Stimulated activated CD8-positive, alpha-beta memory T cell treated with anti-CD3 and anti-CD28 coated beads, Interleukin-12 subunit alpha, Interleukin-12 subunit beta, amount 100 ng/mL, for 4 hours (primary cell): ENCODE results near the gene DDX25.

Experiments used
- DNase-seq: peaks from one replicate; pipeline ENCODE4 v3.0.0-alpha.2; 2020; ENCODE audit warnings: low read depth

The DDX25 gene

DNA sequence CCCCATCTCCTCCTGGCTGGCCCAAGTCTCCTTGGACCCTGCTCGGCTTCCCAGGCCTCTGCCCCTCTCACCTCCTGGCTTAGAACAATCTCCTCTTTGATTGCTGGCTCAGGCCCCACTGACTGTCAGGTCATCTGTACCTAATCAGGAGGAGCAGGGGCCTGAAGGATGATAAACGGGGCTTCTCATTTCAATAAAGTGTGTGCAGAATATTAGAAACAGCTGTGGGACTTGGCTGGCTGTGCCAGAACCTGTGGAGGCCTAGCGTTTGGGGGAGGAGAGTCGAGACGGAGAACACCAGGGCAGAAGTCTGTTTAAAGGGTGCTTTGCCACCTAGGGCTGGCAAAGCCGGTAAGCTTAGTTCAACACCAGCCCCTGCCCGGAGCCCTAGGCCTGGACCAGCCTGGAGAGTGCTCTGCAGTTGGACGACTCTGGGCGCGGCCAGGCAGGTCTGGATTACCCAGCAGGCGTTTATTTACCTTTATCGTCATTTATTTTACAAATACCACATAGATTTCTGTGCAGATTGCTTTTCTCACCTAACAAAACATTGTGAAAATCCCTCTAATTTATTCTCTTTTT is 31.4 kb downstream of the DDX25 start:
- DNase-seq, result no peak

DNA sequence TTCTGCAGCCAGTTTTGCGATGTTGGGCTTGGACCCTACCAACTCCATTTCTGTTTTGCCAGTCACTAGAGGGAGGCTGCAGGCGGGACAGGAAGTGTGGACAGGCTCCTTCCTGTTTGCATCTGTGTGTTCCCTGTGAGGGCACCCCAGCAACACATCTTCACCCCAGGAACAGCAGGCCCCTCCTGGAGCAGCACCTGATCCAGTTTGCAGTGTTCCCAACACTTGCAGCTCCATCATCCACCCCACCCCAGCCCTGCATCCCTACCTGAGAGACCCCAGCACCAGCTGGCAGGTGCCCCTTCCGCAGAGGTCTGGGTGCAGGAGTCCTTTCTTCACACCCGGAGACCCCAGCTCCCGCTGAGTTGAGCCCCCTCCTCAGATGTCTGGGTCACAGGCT is 34.1 kb downstream of the DDX25 start:
- DNase-seq, result no peak

DNA sequence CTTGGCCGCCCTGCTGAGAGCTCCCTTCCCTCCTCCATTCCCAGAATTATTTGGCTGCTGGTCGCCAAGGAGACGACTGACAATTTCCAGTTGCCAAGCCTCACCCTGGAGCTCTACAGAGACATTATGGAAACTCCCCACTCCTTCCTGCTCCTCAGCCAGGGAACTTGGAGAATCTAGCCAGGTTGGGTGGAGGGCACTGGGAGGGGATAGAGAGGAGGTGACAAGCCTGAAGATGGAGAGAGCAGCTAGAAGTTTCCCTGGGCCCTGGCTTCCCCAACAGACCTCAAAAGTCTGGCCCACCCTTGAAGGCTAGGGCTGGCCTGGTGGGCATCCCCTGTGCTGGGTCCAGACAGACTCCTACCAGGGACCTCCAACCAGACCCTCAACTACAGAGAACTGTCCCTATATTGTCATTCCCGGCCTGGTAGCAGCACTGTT is 34.8 kb downstream of the DDX25 start:
- no peak for DNase-seq

DNA sequence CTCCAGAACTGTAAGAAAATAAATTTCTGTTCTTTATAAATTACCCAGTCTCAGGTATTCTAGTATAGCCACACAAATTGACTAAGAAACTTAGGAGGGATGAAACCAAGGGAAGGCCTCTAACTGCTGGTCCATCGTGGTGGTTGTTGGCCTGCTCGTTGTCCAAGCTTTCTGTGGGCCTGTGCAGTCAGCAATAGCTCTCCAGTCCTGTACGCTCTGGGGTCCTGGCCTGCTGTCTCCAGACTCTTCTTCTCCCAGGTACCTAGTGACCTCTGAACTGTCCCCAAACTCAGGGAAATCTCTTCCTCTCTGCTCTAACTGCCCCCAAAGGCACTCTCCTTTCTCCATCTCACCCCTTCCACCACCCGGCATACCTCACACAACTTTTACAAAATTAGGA is 35.8 kb downstream of the DDX25 start:
- DNase-seq, result no peak

DNA sequence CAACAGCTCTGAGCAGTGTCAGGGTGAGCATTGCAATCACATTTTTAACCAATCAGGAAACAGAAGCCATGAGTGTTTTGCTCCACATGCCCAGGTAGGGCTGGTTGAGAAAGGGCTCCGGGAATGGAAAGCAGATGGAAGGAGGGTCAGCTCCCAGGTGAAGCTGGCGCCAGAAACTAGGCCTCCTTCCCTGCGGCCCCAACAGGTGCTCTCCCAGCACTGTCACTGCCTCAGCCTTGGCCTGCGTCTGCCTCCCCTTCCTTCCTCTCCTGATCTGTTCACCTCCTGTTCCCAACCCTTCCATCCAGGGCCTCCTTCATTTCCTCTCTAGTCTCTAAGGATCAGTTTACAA is 36.9 kb downstream of the DDX25 start:
- no peak for DNase-seq

DNA sequence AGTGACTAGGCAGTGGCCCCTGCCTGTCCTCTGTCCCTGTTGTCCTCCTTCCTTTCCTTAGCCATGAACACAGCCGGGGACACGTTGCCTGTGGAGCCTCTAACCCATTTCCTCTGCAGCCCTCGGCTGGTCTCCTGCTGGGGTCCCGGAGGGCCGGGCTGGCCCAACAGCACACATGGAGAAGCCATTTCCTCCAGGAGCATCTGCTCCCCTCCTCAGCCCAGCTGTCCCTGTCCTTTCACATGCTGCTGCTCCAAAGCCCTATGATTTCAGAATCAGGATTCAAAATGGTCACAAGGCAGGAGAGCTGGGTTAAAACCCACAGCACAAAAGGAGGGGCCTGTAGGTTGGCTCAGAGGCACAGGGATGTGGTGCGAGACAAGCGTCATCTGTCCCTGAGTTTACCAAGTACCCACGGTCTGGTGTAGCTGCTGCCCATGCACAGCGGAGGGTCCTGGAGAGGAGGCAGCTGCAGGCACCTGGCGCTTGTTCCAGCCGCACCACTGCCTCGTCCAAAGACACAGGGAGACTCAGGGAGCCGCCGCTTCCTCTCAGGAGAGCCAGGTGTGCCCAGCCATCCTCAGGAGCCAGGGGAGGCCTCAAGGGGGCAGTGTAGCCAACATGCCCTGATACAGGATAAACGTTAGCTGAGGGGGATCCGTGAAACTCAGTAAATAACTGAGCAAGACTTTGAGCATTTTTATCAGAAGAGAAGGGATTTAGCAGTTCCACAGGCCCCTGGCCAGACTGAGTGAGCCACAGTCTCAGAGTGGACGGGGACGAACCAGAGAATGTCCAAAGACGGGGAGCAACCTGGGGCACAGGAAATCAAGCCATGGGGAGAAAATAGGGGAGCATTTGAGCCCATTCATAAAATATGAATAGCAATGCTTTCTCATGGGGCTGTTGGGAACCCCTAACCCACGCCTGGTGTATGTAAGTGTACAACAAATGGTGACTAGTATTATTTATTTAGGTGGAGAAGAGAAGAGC is 37.6 kb downstream of the DDX25 start:
- DNase-seq, result no peak

DNA sequence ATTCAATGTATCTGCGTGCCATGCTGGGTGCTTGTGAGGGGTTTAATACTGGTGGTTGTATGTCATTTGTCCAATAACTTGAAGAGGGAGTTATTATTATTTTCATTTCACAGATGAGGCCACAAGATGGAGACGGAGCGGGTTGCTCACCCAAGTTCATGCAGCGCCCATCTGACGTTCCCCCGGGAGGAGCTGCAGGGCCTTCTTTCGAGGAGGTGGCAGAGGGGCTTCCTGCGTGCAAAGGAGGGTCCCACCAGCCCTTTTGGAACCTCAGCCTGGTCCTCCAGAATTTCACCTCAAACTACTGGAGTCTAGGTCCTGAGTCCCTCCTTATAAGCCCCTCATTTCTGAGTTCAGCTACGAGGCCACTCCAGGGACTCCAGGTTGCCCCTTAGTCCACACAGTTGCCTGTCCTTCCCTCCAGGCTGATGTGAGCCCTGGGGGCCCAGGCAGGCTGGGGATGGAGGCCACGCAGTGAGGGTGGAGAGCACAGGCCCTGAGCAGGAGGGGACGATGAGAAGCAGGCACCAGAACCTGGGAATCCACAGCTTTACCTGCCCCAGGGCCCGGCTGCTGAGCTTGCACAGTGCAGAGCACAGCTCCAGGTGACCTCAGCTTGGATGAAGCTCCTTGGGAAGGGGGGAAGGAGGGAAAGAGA is 38.6 kb downstream of the DDX25 start:
- no peak for DNase-seq

DNA sequence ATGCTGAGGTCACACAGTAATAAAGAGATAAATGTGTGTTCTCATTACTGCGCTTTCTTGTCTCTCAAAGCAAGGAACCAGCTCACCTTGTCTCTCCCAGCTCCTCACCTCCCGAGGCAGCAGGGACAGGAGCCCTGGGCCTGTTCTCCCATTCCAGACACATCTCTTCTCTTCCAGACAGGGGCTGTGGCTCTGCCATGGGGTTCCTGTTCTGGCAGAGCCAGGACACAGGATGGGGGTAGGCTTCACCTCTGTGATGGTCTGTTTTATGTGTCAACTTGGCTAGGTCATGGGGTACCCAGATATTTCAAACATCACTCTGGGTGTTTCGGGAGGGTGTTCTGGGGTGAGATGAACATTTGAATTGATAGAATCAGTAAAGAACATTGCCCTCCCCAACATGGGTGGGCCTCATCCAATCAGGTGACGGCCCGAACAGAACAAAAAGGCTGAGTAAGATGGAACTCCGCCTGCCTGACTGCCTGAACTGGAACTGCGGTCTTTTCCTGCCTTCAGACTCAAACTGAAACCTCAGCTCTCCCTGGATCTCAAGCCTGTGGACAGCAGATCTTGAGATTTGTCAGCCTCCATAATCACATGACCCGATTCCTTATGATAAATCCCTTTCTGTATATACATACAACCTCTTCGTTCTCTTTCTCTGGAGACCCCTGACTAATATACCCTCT is 39.5 kb downstream of the DDX25 start:
- no peak for DNase-seq

DNA sequence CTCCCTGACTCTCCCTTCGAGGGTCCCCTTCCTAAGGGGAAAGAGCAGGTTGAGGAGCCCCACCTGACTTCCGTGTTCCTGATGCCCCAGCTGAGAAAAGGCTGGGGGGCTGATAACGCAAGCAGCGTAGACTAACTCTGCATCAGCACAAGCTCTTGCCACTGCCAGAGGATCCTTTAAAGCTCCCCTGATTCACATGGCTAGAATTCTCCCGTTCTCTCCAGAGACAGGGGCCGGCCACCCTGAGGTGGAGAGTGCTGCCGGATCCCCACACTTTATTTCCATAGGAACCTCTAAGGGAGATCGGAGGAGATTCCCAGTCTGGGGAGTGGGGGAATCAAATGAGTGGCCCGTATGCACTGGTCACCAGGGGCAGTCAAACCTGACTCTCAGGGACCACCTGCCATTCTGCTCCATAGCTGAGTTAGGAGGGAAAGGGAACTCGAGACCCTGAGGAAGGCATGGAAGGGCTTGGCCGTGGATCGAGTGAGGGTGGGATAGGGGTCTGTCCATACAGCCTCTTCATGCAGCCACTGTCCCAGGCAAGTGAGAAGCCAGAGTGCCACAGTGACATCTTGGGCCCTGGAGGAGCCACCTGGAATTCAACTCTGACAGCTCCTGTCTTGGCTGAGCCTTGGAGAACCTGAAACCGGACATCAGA is 40.2 kb downstream of the DDX25 start:
- DNase-seq, result no peak

DNA sequence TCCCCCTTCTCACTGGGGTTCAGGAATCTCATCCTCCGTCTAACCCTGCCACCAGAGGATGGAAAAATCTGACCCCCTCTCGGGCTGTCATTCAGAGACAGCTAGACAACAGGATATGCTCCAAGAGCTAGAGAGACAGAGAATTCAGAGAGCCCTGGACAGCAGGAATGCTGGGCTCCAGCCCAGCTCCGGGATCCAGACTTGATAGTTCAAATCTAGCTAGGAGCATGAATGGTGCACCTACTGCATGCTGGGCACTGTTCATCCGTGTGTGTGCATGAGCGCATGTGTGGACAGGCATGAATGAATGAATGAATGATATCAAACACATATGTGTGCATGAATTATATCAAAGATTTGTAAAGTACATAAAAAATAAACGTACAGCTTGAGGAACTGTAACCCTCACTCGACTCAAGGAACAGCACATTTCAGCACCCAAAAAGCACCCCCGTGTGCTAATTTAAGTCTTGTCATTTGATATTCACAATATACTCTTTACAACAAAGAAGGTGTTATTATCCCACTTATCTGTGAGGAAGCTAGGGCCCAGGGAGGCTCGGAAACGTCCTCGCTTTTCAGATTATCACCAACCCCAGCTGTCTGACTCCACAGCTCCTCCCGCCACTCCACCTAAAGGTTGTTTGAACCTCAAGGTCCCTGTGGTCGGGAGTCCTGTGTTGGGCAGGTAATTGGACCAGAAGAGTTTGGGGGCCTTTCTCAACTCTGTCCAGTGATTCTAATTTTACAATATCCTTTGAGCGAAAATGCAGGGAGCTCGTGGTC is 40.9 kb downstream of the DDX25 start:
- no peak for DNase-seq

DNA sequence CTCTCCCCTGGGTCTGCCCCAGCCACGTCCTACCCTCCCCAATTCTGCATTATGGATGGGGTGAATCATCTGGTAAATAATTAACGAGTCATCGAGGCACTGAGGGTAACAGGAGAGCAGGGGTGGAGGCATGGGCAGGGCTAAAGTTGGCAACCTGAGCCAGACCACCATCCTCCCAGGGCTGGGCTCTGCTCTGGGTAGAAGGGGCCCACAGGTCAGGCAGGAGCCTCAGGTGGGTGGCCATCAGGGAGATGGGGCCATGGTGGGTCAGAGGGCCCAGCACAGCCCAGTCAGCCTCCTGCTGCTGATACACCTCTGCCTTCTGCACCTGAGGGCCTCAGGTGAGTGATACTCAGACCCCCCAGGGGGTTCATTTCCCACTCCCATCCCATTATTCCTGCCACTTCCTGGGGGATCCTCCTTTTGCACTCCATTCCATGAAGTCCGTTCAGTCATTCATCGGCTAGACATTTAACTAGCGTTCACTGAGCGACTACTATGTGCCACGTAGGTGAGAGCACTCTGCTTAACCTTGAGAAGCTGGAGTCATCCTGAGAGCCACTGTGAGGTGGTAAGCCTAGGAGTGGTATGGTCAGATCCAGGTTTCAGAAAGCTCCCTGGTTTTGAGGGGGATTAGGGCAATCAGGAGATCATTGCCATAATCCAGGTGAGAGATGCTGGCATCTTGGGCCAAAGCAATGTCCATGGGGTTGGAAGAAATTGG is 41.7 kb downstream of the DDX25 start, which contains the start of gene VSIG10L2:
Gene VSIG10L2 (plus strand): TSS at position 248 of the 724 bp plus-strand sequence. CDS start 12 bp downstream, at position 260.
- no peak for DNase-seq

DNA sequence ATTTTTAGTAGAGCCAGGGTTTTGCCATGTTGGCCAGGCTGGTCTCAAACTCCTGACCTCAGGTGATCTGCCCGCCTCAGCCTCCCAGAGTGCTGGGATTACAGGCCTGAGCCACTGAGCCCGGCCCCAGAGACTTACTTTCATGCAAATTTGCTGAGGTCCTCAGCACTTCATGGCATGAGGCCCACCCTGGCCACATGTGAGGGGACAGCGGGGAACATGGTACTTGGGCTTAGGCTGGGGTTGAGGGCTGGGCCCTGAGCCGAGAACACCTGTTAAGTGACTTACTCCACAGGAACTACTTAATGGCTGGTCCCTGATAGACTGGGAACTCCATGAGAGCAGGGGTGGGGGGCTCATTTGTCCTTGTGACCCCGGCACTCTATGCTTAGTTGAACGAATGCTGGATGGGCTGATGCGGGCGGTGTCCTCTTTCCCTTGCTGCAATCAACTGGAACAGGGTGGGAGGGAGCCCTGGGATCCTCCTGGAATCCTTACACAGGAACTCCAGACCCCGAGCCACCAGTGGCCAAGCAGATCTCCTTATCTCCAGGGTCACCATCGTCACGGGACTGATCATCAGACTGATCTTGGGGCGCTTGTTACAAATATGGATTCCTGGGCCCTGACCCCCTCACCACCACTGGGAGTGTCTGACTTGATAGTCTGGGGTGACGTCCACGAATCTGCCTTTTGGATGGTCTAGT is 42.6 kb downstream of the DDX25 start:
- no peak for DNase-seq

DNA sequence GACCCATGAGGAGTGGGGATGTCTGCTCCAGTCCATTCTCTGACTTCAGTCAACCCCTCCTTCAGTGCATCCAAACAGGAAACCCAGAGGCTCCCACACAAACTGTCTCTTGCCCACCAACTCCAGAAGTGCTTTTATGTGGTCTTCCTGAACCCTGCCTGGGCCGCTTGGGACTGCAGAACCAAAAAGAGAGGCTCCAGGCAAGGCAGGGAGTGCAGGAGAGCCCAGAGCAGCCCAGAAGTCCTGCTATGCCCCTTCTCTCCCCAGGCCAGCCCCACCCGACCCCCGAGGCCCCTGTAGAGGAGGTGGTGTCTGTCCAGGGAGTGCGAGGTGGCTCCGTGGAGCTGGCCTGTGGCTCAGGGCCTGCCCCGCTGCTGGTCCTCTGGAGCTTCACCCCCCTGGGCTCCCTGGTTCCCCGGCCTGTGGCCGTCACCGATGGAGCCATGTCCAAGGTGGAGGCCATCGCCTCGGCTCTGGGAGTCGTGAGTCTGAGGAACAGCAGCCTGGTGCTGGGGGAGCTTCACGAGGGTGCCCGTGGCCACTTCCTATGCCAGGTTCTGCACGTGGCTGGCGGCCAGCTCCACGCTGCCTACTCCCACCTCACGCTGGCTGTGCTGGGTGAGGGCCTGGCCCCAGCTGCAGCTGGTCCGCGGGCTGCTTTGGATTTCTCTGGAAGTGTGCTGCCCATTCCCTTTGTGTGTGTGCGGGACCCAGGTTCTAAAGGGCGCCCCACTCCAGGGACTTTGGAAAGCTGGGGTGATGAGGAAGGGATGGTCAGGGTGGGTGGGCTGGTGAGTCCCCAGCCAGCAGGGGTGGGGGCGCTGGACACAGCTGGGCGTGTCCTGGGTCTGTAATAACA is 43.3 kb downstream of the DDX25 start:
- DNase-seq, result no peak

DNA sequence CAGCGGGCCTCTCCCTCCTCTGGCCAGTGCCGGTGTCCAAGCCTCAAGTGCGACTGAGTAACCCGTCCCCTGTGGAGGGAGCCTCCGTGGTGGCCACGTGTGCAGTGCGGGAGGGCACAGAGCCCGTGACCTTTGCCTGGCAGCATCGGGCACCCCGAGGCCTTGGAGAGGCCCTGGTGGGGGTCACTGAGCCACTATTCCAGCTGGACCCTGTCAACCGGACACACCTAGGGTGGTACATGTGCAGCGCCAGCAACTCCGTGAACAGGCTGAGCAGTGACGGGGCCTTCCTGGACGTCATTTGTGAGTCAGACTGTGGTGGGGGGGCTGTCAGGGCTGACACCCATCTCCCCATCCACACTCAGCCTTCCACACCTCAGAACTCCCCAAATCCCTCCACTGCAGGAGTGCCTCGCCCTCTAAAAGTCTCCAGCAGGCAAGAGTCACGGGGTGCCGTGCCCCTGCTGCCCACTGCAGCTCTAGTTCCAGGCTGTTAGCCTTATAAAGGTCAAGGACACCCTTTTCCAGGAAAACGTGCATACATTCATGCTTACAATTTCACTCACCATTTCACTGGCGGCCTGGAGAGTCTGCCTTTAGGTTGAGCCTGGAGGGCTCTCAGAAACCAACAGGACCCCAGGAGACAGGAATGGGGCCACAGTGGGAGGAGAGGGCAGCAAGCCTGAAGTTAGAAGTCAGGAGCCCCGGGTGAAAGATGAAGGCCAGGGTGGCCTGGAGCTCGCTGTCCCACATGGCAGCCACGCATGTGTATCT is 44.2 kb downstream of the DDX25 start:
- DNase-seq, result no peak

DNA sequence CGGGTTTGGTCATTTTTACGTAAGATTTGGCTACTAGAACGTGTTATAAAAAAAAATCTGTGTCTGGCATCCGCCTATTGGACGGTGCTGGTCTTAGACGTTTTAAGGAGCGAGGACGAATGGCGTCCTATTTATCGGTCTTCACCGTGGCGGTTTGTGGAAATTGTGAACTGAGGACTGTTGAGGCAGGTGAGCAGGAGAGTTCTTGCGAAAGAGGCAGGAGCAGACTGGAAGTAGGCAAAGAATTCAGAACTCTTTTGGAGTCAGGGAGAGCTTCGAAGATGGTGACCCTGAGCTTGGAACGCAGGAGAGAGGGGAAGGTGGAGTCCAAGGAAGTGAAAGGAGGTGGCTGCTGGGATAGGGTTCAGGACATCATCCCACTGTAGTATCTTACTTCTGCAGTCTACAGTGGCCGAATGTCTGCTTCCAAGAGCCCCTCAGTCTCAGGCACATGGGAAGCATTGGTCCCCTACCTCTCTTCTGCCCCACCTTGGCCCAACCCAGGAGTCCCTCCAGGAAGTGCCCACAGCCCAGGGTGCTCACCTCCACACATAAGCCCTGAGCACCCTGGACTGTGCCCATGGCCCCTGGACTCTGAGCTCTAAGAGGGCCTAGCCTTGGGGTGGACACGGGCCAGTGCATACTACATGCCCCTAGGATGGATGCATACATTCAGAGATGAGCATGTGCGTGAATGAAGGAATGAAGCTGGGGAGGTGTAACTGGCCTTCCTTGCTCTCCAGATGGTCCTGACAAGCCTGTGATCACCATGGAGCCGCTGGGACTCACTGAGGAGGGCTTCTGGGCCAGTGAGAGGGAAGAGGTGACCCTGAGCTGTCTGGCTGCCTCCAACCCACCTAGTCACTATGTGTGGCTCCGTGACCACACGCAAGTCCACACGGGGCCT is 45.2 kb downstream of the DDX25 start:
- DNase-seq, result no peak

DNA sequence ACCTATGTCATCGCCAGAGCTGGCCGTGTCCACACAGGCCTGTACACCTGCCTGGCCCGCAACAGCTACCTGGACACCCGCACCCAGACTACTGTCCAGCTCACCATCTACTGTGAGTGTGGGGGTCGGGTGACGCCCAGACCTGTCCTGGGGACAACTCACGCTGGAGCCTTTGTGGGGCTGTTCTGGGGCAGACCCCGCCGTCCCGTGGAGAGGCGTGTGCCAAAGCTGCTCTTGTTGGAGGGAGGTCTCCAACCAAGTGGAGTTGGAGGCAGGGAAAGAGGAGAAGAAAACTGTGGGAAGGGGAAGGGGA is 45.8 kb downstream of the DDX25 start:
- no peak for DNase-seq
